Fibroblast of pulmonary artery (primary cell): Measurements from ENCODE around the gene EEFSEC.

ENCODE experiments used
- DNase-seq: peaks from one replicate; pipeline ENCODE4 v3.0.0-alpha.2; 2010; ENCODE audit warnings: low read depth
- H3K4me3 ChIP-seq: replicated peaks from 2 replicates; pipeline ENCODE4 v1.5.1; 2011; ENCODE audit warnings: low read depth, mild to moderate bottlenecking, control low read depth, low read length, moderate library complexity
- CTCF ChIP-seq: IDR thresholded peaks from 2 replicates; pipeline ENCODE4 v1.5.1; 2011; ENCODE audit warnings: mild to moderate bottlenecking, control low read depth, low read length, inconsistent platforms; ENCODE audit errors: missing control alignments

Gene EEFSEC

GRCh38 chr3:128421439-128421836 is 268.2 kb downstream of the EEFSEC start:
- H3K4me3 ChIP-seq: no peak overlapping the region
- no peak for DNase-seq
- TF ChIP-seq CTCF: no peak

- no peak for DNase-seq
- no peak overlapping the region for H3K4me3 ChIP-seq
- no peak for TF ChIP-seq CTCF
These were observed 268.7 kb downstream of the EEFSEC start for GRCh38 chr3:128421966-128422365.

DNA sequence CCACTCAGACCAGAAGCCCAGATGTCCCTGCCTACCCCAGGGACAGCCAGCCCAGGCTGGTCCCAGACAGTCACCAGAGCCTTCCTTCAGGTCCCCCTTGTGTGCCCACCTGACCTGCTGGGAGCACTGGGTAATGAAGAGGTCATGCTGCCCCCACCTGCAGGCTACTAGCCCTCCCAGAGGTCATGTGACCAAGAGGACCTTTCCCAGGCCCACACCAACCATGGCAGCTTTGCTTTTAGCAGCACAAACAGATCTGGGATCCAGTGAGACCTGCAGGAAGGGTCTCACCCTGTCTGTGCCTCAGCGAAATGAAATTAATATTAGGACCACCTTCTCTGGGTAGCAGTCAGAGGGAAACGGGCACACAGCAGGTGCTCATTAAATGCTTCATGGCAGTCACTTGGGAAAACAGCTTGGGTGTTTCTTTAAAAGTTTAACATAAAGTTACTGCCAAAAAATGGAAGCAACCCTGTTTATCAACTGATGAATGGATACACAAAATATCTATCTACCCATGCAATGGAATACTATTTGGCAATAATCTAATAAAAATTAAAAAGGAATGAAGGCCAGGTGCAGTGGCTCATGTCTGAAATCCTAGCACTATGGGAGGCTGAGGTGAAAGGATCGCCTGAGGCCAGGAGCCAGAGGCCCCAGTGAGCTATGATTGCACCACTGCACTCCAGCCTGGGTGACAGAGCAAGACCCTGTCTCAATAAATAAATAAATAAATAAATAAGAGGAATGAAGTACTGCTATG is 269.7 kb downstream of the EEFSEC start:
- TF ChIP-seq CTCF: no peak
- DNase-seq: no peak
- H3K4me3 ChIP-seq: no peak overlapping the region

DNA sequence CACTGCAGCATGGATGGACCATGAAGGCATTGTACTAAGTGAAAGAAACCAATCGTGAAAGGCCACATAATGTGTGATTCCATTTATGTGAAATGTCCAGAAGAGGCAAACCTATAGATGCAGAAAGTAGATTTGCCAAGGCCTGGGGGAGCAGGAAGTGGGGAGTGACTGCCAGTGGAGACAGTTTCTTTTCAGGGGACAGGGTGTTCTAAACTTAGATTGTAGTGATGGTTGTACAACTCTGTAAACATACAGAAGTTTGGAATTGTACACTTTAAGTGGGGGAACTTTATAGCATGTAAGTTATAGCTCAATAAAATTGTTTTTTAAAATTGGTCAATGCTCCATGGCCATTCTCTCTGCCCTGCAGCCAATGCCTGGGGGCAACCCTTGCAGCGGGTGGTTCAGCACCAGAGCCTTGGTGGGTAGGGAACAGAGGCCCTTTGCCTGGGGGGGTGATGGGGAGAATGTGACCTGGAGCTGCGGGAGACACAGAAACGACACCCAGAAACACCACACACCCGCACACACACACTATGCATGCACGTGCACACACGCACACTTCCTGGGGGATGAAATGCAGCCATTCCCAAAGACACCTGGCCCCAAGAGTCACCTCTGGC is 270.4 kb downstream of the EEFSEC start:
- no peak for DNase-seq
- TF ChIP-seq CTCF: no peak
- no peak overlapping the region for H3K4me3 ChIP-seq

GRCh38 chr3:128424508-128425069 is 271.3 kb downstream of the EEFSEC start:
- no peak overlapping the region for H3K4me3 ChIP-seq
- TF ChIP-seq CTCF: no peak
- peak; percentile 20 for DNase-seq

DNA sequence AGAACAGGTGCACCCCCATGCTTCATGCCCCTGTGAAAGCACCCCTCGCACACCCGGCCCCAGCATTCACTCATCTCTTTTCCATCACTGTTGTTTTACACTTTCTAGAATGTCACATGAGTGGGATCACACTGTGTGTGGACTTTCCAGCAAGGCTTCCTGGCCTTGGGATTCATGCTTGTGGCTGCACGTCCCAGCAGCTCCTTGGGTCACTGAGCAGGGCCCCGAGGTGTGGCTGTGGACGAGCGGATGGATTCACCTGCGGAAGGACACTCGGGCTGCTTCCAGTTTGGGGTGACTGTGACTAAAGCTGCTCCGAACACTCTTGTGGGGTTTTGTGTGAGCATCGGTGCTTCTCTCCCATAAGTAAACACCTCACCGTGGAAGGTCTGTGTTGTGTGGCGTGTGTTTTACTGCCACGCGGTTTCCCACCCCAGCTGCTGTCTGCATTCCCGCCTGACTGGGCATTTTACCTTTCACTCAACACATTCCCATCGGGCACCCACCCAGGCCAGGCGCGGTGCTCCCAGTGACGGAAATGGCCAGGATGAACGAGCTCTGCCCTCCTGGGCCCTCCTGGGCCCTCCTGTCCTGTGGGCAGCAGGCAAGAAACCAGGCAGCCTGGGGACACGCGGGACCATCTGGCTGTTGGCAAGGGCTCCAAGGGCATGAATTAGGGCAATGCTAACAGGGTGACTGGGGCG is 272.0 kb downstream of the EEFSEC start:
- DNase-seq: no peak
- TF ChIP-seq CTCF: no peak
- no peak overlapping the region for H3K4me3 ChIP-seq
